Measurements from ENCODE around the gene SPTBN1. TPM values are rescaled to one million over a fixed set of nuclear protein-coding genes. Genes with fewer than 3 reads are reported as not detected.

SPTBN1 gene
- total and polyA plus RNA-seq, 3 donors from 2014 or later: 143 to 366 (median 278) TPM

GRCh38 chr2:54510916-54511315 is 54.8 kb downstream of the SPTBN1 start:
- intact Hi-C loops (cut with DNase I; ENCODE audit: low total_unique reads): no loop called here
- no peak for DNase-seq
- H3K9me3 ChIP-seq: no peaks in the 10 kb centered on the region
- TF ChIP-seq, protein P1, sequence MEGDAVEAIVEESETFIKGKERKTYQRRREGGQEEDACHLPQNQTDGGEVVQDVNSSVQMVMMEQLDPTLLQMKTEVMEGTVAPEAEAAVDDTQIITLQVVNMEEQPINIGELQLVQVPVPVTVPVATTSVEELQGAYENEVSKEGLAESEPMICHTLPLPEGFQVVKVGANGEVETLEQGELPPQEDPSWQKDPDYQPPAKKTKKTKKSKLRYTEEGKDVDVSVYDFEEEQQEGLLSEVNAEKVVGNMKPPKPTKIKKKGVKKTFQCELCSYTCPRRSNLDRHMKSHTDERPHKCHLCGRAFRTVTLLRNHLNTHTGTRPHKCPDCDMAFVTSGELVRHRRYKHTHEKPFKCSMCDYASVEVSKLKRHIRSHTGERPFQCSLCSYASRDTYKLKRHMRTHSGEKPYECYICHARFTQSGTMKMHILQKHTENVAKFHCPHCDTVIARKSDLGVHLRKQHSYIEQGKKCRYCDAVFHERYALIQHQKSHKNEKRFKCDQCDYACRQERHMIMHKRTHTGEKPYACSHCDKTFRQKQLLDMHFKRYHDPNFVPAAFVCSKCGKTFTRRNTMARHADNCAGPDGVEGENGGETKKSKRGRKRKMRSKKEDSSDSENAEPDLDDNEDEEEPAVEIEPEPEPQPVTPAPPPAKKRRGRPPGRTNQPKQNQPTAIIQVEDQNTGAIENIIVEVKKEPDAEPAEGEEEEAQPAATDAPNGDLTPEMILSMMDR (IDR thresholded peaks at IDR 0.05): no peak
- TF ChIP-seq POLR2A (IDR thresholded peaks at IDR 0.05): no peak
- H3K27ac ChIP-seq: peak overlapping the region in 1 of 2 donors; percentile 54
- H3K4me1 ChIP-seq: peaks cover 33% of the 10 kb centered on the region
- H3K27me3 ChIP-seq: no peaks in the 10 kb centered on the region
- H3K4me3 ChIP-seq: no peak overlapping the region
- WGBS, 2 donors: 73 to 75% methylated on average over 2 of the region's 2 CpGs
- H3K36me3 ChIP-seq (ENCODE audit: low read depth, missing control alignments): no peaks in the 10 kb centered on the region

DNA sequence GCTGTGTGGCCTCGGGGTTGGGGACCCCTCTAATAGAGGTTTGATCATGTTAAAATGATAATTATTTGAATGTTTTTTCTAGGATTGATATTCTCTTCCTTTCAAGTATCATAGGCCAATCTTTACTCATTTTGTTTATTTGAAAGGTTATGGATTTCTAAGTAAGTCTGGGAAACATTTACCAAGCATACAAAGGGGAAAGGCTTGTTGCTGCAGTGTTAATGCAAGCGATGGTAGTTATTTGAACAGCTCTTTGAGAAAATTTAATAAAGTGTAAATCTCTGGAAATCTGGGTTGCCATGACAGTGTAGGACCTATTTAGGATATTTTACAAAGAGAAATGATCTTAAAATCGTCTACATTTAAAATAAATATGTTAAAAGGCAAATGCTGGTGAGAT is 56.1 kb downstream of the SPTBN1 start:
- H3K27me3 ChIP-seq: no peaks in the 10 kb centered on the region
- no peak for DNase-seq
- H3K4me3 ChIP-seq: no peak overlapping the region
- intact Hi-C loops (cut with DNase I; ENCODE audit: low total_unique reads): no loop called here
- no peak for TF ChIP-seq POLR2A (IDR thresholded peaks at IDR 0.05)
- TF ChIP-seq, protein P1 (IDR thresholded peaks at IDR 0.05): no peak
- peaks cover 33% of the 10 kb centered on the region for H3K4me1 ChIP-seq
- H3K36me3 ChIP-seq (ENCODE audit: low read depth, missing control alignments): no peaks in the 10 kb centered on the region
- H3K27ac ChIP-seq: no peak overlapping the region
- H3K9me3 ChIP-seq: no peaks in the 10 kb centered on the region
- 92 to 94% methylated on average over 3 of the region's 3 CpGs for WGBS, 2 donors

GRCh38 chr2:54512663-54513362 is 56.7 kb downstream of the SPTBN1 start:
- Histone ChIP-seq H3K9me3 (no peaks in the 10 kb centered on the region), H3K27me3 (no peaks in the 10 kb centered on the region), H3K4me1 (peaks cover 35% of the 10 kb centered on the region), H3K27ac (no peak overlapping the region), H3K4me3 (no peak overlapping the region), H3K36me3 (ENCODE audit: low read depth, missing control alignments) (no peaks in the 10 kb centered on the region)
- intact Hi-C loops (cut with DNase I; ENCODE audit: low total_unique reads): no loop called here
- WGBS, 2 donors: 87 to 90% methylated on average over 4 of the region's 4 CpGs
- TF ChIP-seq POLR2A (IDR thresholded peaks at IDR 0.05): no peak
- TF ChIP-seq, protein P1 (IDR thresholded peaks at IDR 0.05): no peak
- no peak for DNase-seq

- Histone ChIP-seq H3K27ac (no peak overlapping the region), H3K9me3 (no peaks in the 10 kb centered on the region), H3K4me1 (peaks cover 35% of the 10 kb centered on the region), H3K4me3 (no peak overlapping the region), H3K27me3 (no peaks in the 10 kb centered on the region), H3K36me3 (ENCODE audit: low read depth, missing control alignments) (no peaks in the 10 kb centered on the region)
- intact Hi-C loops (cut with DNase I; ENCODE audit: low total_unique reads): no loop called here
- TF ChIP-seq POLR2A (IDR thresholded peaks at IDR 0.05): no peak
- TF ChIP-seq, protein P1 (IDR thresholded peaks at IDR 0.05): no peak
- no peak for DNase-seq
These were observed 57.2 kb downstream of the SPTBN1 start for GRCh38 chr2:54513363-54513715.
